Measurements from ENCODE around the gene GCN1. TPM values are rescaled to one million over a fixed set of nuclear protein-coding genes. Genes with fewer than 3 reads are reported as not detected.

The GCN1 gene
- total RNA-seq, 2 donors from 2014 or later = 39.3 to 120 TPM

GRCh38 chr12:120110550-120111501 lies 83.7 kb downstream of the GCN1 start:
- intact Hi-C loops (cut with DNase I) = no loop called here

GRCh38 chr12:120109570-120110267 lies 84.8 kb downstream of the GCN1 start:
- Histone ChIP-seq H3K9me3 (no peaks in the 10 kb centered on the region), H3K27me3 (replicated peaks; ENCODE audit: insufficient read depth) (no peaks in the 10 kb centered on the region), H3K4me3 (no peak overlapping the region), H3K36me3 (no peaks in the 10 kb centered on the region), H3K27ac (no peak overlapping the region), H3K4me1 (replicated peaks) (no peaks in the 10 kb centered on the region)
- intact Hi-C loops (cut with DNase I) = no loop called here
- 89% methylated on average over 10 of the region's 10 CpGs for WGBS
- no peak for DNase-seq (ENCODE audit: low spot score)
- TF ChIP-seq POLR2A (IDR thresholded peaks at IDR 0.05) (no peak), POLR2AphosphoS5 (IDR thresholded peaks at IDR 0.05) (no peak), CTCF (IDR thresholded peaks at IDR 0.05) (no peak)

More at GRCh38 chr12:120110550-120111501, 83.7 kb downstream of the GCN1 start:
- H3K4me1 ChIP-seq (replicated peaks) = peaks cover 7% of the 10 kb centered on the region
- no peak overlapping the region for H3K4me3 ChIP-seq
- WGBS = 79% methylated on average over 25 of the region's 26 CpGs
- H3K27me3 ChIP-seq (replicated peaks; ENCODE audit: insufficient read depth) = no peaks in the 10 kb centered on the region
- no peaks in the 10 kb centered on the region for H3K9me3 ChIP-seq
- no peak for TF ChIP-seq CTCF (IDR thresholded peaks at IDR 0.05)
- TF ChIP-seq POLR2AphosphoS5 (IDR thresholded peaks at IDR 0.05) = no peak
- TF ChIP-seq POLR2A (IDR thresholded peaks at IDR 0.05) = no peak
- DNase-seq (ENCODE audit: low spot score) = no peak
- no peak overlapping the region for H3K27ac ChIP-seq
- no peaks in the 10 kb centered on the region for H3K36me3 ChIP-seq

- intact Hi-C loops (cut with DNase I) = no loop called here
- DNase-seq (ENCODE audit: low spot score) = no peak
- Histone ChIP-seq H3K27ac (no peak overlapping the region), H3K4me3 (no peak overlapping the region), H3K4me1 (replicated peaks) (peaks cover 11% of the 10 kb centered on the region), H3K36me3 (peaks cover 0 to 8% of the 10 kb centered on the region in 2 donors), H3K9me3 (no peaks in the 10 kb centered on the region), H3K27me3 (replicated peaks; ENCODE audit: insufficient read depth) (no peaks in the 10 kb centered on the region)
- TF ChIP-seq POLR2AphosphoS5 (IDR thresholded peaks at IDR 0.05) = no peak
- TF ChIP-seq CTCF (IDR thresholded peaks at IDR 0.05) = no peak
- no peak for TF ChIP-seq POLR2A (IDR thresholded peaks at IDR 0.05)
- 96% methylated on average over 1 of the region's 1 CpG for WGBS
These were observed 88.4 kb downstream of the GCN1 start for GRCh38 chr12:120106151-120106550.

GRCh38 chr12:120103371-120103770 lies 91.1 kb downstream of the GCN1 start:
- Histone ChIP-seq H3K4me3 (no peak overlapping the region), H3K36me3 (peaks cover 0 to 8% of the 10 kb centered on the region in 2 donors), H3K27ac (no peak overlapping the region), H3K4me1 (replicated peaks) (peaks cover 17% of the 10 kb centered on the region), H3K27me3 (replicated peaks; ENCODE audit: insufficient read depth) (no peaks in the 10 kb centered on the region), H3K9me3 (no peaks in the 10 kb centered on the region)
- TF ChIP-seq POLR2A (IDR thresholded peaks at IDR 0.05) (no peak), CTCF (IDR thresholded peaks at IDR 0.05) (no peak), POLR2AphosphoS5 (IDR thresholded peaks at IDR 0.05) (no peak)
- no peak for DNase-seq (ENCODE audit: low spot score)
- intact Hi-C loops (cut with DNase I) = no loop called here
- WGBS = 97% methylated on average over 13 of the region's 13 CpGs

Data from prostate gland (tissue), 2 donors.